ENCODE data around the gene RAB3IP. TPM values are rescaled to one million over a fixed set of nuclear protein-coding genes. Genes with fewer than 3 reads are reported as not detected.

The RAB3IP gene
- total RNA-seq, 4 donors from 2014 or later: 18.6 to 27.4 (median 20.3) TPM

DNA sequence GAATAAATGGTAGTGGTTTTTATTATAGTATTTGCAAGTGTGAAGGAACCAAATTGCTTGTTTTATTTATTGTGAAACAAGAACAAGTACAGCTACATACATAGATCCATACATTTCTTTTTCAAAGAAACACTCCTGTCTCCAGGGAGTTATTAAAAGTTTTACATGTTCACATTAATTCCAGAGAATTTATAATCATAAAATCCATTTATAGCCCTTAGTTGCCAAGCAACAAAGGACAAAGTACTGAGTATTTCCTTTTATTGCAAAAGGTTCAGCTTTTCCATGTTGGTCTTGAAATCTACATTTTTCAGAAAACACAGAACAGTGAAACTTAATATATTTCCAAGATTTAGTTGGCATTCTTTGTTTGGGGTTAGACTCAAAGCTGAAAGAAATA is 95.9 kb downstream of the RAB3IP start:
- Histone ChIP-seq H3K4me1 (no peaks in the 10 kb centered on the region), H3K4me3 (no peak overlapping the region), H3K9me3 (no peaks in the 10 kb centered on the region), H3K27me3 (no peaks in the 10 kb centered on the region), H3K36me3 (no peaks in the 10 kb centered on the region), H3K27ac (no peak overlapping the region)
- no peak for DNase-seq
- TF ChIP-seq, protein P1, sequence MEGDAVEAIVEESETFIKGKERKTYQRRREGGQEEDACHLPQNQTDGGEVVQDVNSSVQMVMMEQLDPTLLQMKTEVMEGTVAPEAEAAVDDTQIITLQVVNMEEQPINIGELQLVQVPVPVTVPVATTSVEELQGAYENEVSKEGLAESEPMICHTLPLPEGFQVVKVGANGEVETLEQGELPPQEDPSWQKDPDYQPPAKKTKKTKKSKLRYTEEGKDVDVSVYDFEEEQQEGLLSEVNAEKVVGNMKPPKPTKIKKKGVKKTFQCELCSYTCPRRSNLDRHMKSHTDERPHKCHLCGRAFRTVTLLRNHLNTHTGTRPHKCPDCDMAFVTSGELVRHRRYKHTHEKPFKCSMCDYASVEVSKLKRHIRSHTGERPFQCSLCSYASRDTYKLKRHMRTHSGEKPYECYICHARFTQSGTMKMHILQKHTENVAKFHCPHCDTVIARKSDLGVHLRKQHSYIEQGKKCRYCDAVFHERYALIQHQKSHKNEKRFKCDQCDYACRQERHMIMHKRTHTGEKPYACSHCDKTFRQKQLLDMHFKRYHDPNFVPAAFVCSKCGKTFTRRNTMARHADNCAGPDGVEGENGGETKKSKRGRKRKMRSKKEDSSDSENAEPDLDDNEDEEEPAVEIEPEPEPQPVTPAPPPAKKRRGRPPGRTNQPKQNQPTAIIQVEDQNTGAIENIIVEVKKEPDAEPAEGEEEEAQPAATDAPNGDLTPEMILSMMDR (IDR thresholded peaks at IDR 0.05 in 4 of 5, conservative IDR thresholded peaks at IDR 0.05 in 1 of 5): no peak
- no peak for TF ChIP-seq POLR2A (IDR thresholded peaks at IDR 0.05)
- no peak for ATAC-seq
- in situ Hi-C loops (cut with MboI; ENCODE audit: low sequenced_read_pairs in 4 of 4): no loop called here
- intact Hi-C loops (cut with DNase I; ENCODE audit: low total_unique reads): no loop called here

DNA sequence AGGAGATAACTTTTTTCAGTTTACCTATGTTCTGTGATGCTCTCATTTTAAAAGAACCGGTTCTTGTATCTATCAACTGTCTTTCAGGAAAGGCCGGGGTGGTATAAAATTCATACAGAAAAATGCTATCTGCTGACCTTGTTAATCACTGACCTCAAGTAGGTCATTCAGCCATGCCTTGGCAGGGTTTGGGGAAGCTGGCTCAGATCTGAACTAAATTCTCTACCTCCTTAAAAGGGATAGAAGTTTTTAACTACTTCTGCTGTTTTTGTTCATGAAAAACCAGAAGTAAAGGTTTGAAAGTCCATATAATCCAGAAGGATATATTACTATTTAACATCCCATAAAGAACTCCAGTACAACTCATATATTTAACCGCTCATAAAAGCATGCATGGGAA is 96.4 kb downstream of the RAB3IP start:
- Histone ChIP-seq H3K4me3 (no peak overlapping the region), H3K27me3 (no peaks in the 10 kb centered on the region), H3K9me3 (no peaks in the 10 kb centered on the region), H3K36me3 (no peaks in the 10 kb centered on the region), H3K4me1 (no peaks in the 10 kb centered on the region), H3K27ac (no peak overlapping the region)
- in situ Hi-C loops (cut with MboI; ENCODE audit: low sequenced_read_pairs in 4 of 4) (no loop called here), intact Hi-C loops (cut with DNase I; ENCODE audit: low total_unique reads) (no loop called here)
- ATAC-seq (no peak), DNase-seq (no peak)
- TF ChIP-seq, protein P1 (IDR thresholded peaks at IDR 0.05 in 4 of 5, conservative IDR thresholded peaks at IDR 0.05 in 1 of 5): no peak
- no peak for TF ChIP-seq POLR2A (IDR thresholded peaks at IDR 0.05)

DNA sequence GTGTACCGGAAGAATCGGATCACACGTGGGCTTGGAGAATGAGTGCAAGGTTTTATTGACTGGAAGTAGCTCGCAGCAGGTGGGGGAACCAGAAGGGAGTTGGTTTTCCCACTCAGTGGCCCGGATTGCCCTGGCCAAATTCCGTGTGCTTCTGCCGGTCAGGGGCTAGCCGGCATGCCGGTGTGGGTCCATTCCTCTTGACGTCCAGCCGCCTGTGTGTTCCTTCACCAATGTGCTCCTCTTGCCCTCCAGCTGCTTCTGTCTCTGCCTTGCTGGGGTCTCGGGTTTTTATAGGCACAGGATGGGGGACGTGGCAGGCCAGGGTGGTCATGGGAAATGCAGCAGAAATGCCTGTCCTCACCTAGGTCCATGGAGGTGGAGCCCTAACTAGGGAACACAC is 97.4 kb downstream of the RAB3IP start:
- H3K9me3 ChIP-seq: no peaks in the 10 kb centered on the region
- ATAC-seq: no peak
- H3K4me1 ChIP-seq: no peaks in the 10 kb centered on the region
- no peak for DNase-seq
- H3K27me3 ChIP-seq: no peaks in the 10 kb centered on the region
- TF ChIP-seq, protein P1 (IDR thresholded peaks at IDR 0.05 in 4 of 5, conservative IDR thresholded peaks at IDR 0.05 in 1 of 5): no peak
- no peak for TF ChIP-seq POLR2A (IDR thresholded peaks at IDR 0.05)
- no peak overlapping the region for H3K27ac ChIP-seq
- no peak overlapping the region for H3K4me3 ChIP-seq
- no peaks in the 10 kb centered on the region for H3K36me3 ChIP-seq
- in situ Hi-C loops (cut with MboI; ENCODE audit: low sequenced_read_pairs in 4 of 4) (no loop called here), intact Hi-C loops (cut with DNase I; ENCODE audit: low total_unique reads) (no loop called here)

DNA sequence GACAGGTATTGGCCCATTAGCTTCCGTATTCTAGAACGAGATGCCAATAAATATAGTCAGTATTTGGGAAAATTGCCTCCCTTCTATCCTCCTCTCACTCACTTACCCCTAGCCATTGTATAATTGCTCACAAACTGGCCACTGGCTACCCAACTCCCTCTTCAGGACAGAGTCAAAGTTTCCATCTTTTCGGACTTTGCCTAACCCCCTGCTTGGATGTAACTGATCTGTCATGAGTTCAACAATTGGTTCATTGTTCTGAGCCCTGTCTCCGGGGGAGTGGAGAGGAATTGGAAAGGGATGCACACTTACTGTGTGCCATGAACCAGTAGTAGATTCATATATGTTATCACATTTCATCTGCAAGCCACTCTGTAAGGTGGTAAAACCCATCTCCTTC is 98.5 kb downstream of the RAB3IP start:
- Histone ChIP-seq H3K9me3 (no peaks in the 10 kb centered on the region), H3K27me3 (no peaks in the 10 kb centered on the region), H3K4me3 (no peak overlapping the region), H3K36me3 (no peaks in the 10 kb centered on the region), H3K4me1 (no peaks in the 10 kb centered on the region), H3K27ac (no peak overlapping the region)
- TF ChIP-seq, protein P1 (IDR thresholded peaks at IDR 0.05 in 4 of 5, conservative IDR thresholded peaks at IDR 0.05 in 1 of 5): no peak
- TF ChIP-seq POLR2A (IDR thresholded peaks at IDR 0.05): no peak
- no peak for ATAC-seq
- no peak for DNase-seq
- in situ Hi-C loops (cut with MboI; ENCODE audit: low sequenced_read_pairs in 4 of 4) (no loop called here), intact Hi-C loops (cut with DNase I; ENCODE audit: low total_unique reads) (no loop called here)

DNA sequence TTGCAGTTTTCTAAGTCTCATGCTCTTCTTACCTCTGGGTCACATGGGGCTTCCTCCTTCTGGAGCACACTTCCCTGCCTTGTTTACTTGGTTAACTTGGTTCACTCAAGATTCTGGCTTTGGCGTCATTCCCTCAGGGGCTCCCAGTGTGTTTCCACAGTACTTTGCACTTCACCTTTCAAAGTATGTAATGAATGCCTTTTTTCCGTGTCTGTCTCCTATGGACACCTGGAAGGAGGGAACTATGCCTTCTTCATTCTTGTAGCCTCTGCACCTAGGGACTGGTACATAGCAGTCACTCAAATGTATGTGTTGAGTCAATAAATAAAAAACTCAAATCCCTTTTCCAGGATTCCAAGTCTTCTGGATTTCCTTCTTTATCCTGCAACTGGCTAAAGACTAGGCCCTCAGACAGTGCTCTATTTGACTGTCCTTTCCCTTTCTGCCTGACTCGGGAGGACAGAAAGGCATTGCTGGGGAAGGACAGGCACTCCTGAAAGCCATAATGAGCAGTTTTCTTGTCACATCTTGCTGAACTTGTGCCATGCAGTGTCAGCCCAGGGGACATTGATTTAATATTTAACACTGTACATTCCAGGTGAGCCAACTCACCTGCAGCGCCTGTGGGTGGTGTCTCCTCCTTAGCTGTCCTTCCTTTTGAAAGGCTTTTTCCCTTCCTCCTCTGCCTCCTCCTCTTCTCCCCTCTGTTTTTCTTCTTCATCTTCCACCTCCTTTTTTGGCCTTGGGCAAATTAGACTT is 99.2 kb downstream of the RAB3IP start:
- intact Hi-C loops (cut with DNase I; ENCODE audit: low total_unique reads) (no loop called here), in situ Hi-C loops (cut with MboI; ENCODE audit: low sequenced_read_pairs in 4 of 4) (no loop called here)
- no peak overlapping the region for H3K27ac ChIP-seq
- H3K36me3 ChIP-seq: no peaks in the 10 kb centered on the region
- H3K9me3 ChIP-seq: no peaks in the 10 kb centered on the region
- no peaks in the 10 kb centered on the region for H3K4me1 ChIP-seq
- TF ChIP-seq, protein P1 (IDR thresholded peaks at IDR 0.05 in 4 of 5, conservative IDR thresholded peaks at IDR 0.05 in 1 of 5): no peak
- no peak for TF ChIP-seq POLR2A (IDR thresholded peaks at IDR 0.05)
- no peak overlapping the region for H3K4me3 ChIP-seq
- H3K27me3 ChIP-seq: no peaks in the 10 kb centered on the region
- DNase-seq (no peak), ATAC-seq (no peak)

Data from gastrocnemius medialis (tissue), 4 donors.